ENCODE data around the gene INPP4A.
A peak's percentile ranks its signal among the peaks of the same experiment; 100 is the strongest.

Gene INPP4A

GRCh38 chr2:98438190-98439133 is 6.2 kb upstream of the INPP4A start:
- no peak for DNase-seq

GRCh38 chr2:98441706-98442450 is 2.8 kb upstream of the INPP4A start:
- no peak for DNase-seq

GRCh38 chr2:98442488-98442887 is 2.2 kb upstream of the INPP4A start:
- DNase-seq: no peak

GRCh38 chr2:98445177-98445682 is 572 bp downstream of the INPP4A start:
- no peak for DNase-seq

- no peak for DNase-seq
These were observed 1.3 kb downstream of the INPP4A start for GRCh38 chr2:98445683-98446581.

- DNase-seq: no peak
These were observed 2.2 kb downstream of the INPP4A start for GRCh38 chr2:98446850-98447249.

- DNase-seq: no peak
These were observed 3.9 kb downstream of the INPP4A start for GRCh38 chr2:98448441-98449145.

- DNase-seq: no peak
These were observed 7.9 kb downstream of the INPP4A start for GRCh38 chr2:98452396-98453027.

- DNase-seq: no peak
These were observed 8.4 kb downstream of the INPP4A start for GRCh38 chr2:98453083-98453482.

GRCh38 chr2:98453531-98453930 is 8.9 kb downstream of the INPP4A start:
- no peak for DNase-seq

GRCh38 chr2:98454073-98454472 is 9.4 kb downstream of the INPP4A start:
- DNase-seq: no peak

GRCh38 chr2:98454500-98455235 is 10.0 kb downstream of the INPP4A start:
- DNase-seq: no peak

- DNase-seq: no peak
These were observed 10.9 kb downstream of the INPP4A start for GRCh38 chr2:98455494-98455976.

GRCh38 chr2:98457045-98457696 is 12.5 kb downstream of the INPP4A start:
- no peak for DNase-seq

GRCh38 chr2:98458207-98458606 is 13.5 kb downstream of the INPP4A start:
- no peak for DNase-seq

GRCh38 chr2:98458667-98459380 is 14.2 kb downstream of the INPP4A start:
- no peak for DNase-seq

GRCh38 chr2:98459496-98460175 is 15.0 kb downstream of the INPP4A start:
- no peak for DNase-seq

- peak; percentile 49 for DNase-seq
These were observed 16.2 kb downstream of the INPP4A start for GRCh38 chr2:98460573-98461497.

Data from activated CD4-positive, alpha-beta T cell treated with anti-CD3 and anti-CD28 coated beads for 1 hour (primary cell).